Activated T-cell treated with anti-CD3 and anti-CD28 coated beads for 48 hours (primary cell): ENCODE data around the gene SLC22A5.
"Not testable (repeated sequence)": the region's sequence is repeated elsewhere in the genome, so short reads cannot be mapped to it uniquely, and the experiment has no call there.

ENCODE experiments used
- DNase-seq: peaks from one replicate; pipeline ENCODE4 v3.0.0-alpha.2; 2020; ENCODE audit warnings: low read depth

The SLC22A5 gene

GRCh38 chr5:132428147-132428482 lies 58.6 kb downstream of the SLC22A5 start:
- DNase-seq = no peak

DNA sequence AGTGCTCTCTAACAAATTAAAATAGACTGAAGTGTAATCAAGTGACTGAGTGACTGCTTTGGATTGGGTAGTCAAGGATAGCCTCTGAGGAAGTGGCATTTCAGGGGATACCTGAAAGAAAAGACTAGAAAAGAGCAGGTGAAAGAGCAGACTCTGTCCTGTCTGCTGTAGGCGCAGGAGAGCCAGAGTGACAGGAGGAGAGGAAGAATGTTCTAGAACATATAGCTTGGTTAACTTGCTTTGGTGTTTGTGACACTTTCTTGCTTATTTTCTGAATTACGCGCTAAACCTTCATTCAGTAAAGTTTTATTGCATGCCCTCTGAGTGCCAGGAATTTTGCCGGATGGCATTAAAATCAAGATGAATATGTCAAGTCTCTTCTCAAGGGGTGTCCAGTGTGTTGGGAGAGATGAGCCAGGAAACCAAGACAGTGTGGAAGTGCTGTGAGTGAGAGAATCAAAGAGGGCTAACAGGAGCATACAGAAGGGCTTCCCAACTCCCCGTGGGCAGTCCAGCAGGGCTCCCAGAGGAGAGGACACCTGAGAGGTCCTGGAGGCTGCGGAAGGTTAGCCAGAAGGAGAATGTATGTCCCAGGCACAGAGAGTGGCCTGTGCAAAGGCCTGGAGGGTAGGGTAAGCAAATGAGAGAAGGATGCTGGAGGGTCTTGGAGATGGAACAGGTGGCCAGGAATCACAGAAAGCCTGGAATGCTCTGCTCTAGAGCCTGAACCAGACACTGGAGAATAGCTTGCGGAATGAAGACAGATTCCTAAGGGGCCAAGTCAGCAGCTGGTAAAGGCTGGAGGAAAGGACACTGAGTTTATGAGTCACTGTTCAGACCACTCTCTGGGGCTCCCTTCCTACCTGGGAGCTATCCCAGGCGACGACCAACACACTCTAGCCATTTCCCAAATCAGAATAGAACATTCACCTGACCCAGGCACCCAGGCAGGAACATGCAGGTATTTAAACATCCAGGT lies 59.3 kb downstream of the SLC22A5 start:
- no peak for DNase-seq

GRCh38 chr5:132429463-132430440 lies 60.2 kb downstream of the SLC22A5 start:
- DNase-seq = no peak

DNA sequence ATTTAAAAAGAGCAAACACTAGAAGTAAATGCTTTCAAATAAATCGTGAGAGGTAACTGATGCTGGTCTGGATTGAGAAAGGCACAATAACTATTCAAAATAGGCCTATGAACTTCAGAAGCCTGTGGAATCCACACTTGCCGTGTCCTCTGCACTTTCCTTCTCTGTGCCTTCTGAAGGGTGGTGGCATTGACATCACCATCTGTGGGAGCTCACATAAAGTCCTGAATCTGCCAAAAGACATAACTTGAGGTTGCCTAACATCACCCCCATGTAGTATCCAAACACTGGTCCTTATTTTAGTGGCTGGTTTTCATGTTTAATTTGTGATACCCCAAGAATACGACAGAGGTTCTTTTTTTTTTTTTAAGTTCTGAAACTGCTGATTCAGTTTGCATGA lies 61.2 kb downstream of the SLC22A5 start:
- DNase-seq = no peak

DNA sequence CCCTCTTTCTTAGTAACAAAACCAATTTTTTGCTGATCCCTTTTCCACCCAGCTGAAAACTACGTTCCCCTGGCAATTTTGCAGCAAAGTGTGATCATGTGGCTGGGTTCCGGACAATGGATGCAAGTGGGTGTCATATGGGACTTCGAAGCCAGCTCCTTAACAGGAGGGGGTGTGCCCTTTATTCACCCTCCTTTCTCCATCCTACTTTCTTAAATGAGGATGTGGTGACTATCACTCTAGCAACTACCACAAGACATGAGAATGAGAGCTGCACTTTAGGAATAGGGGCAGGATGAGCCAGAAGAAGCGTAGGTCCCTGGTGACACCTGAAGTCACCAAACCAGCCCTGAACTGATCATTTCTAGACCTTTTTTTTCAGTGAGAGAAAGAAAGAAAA lies 62.1 kb downstream of the SLC22A5 start:
- DNase-seq = no peak

GRCh38 chr5:132433141-132433540 lies 63.6 kb downstream of the SLC22A5 start:
- DNase-seq = no peak

DNA sequence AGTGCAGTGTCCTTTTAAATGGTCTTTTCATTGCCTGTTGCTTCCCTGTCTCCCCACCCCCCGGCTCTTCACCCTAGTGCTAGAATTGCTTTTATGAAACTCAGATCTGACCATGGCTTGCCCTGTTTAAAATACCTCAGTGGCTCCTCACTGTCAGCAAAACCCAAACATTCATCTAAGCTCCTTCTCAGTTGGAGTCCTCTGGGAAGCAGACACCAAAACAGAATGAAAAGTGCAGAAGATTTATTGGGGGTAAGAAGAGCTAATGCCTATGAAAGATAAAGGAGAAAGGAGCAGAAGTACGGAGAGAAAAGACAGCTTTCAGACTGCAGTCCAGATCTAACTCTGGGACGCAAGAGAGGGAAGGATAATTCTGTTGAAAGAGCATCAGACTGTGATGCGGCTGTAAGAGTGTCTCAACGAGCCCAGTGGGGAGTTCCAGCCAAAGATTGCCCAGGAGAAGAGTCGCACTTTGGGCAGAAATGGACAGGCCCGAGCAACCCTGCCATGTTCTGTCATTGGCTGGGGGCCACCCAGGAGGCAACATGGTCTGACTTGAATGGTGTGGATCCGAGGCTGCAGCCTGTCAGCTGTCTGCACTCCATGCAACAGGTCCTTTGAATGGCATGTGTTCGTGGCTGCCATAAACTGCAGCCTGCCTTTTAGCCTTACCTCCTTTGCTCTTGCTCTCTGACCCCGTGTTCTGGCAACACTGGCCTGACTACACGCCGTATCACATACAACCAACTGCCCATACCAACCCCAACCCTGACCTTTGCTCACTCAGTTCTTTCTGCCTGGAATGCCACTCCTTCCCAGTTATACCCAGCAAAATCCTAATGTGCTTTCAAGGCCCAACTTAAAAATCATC lies 65.1 kb downstream of the SLC22A5 start:
- DNase-seq = no peak

DNA sequence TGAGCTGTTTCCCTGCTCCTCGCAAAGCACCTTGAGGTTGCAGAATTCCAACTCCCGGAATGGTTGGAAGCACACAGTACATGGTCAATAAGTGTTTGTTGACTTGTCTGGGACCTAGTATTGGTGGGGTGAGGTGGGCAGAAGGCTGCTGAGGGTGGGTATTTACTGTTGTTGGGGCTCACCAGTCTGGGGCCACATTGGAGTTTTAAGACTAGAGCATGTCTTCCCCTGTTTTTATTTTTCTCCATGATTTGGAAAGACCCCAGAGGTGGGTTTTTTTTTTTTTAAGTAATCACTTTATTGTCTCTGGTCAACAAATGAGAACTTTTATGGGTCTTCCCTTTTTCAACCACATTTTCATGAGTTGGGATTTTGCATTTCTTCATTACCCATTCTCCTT lies 65.9 kb downstream of the SLC22A5 start:
- DNase-seq = no peak

DNA sequence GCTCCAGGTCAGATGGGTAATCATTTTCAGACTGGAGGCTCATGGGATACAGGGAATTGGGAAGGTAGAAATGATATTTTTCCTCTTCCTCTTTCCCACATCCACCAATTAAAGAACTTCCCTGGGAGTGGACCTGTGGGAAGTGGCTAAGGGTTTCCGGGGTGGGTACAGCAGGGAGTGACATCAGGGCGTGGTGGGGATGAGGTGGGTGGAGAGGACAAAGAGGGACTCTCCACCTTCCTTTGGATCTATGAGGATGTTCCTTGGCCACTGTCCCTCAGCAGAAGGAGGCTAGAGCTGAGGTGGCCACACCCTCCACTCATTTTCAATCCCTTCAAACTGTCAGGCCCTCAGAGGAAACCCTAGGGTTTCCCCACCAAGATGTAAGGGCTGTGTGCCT lies 66.4 kb downstream of the SLC22A5 start:
- DNase-seq = no peak

DNA sequence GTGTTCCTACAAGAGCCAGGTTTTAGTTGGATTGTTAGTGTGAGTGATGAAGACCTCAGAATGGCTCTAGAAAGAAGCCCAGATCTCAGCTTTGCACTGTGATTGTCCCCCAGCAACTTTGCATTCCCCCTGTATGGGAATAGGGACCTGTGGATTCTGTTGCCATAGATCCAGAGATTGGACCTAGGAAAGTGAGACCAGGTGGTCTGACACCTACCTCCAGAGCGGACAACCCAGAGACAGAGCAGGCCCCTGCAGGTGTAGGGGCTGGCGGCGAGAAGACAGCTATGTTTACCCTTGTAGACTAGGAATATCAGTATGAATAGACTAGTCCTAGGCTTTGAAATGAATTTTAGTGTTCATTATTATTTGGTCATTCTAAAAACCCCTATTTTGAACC lies 67.4 kb downstream of the SLC22A5 start:
- no peak for DNase-seq

GRCh38 chr5:132437604-132438266 lies 68.2 kb downstream of the SLC22A5 start:
- no peak for DNase-seq

- DNase-seq = not testable (repeated sequence)
These were observed 68.7 kb downstream of the SLC22A5 start for GRCh38 chr5:132438267-132438645.

DNA sequence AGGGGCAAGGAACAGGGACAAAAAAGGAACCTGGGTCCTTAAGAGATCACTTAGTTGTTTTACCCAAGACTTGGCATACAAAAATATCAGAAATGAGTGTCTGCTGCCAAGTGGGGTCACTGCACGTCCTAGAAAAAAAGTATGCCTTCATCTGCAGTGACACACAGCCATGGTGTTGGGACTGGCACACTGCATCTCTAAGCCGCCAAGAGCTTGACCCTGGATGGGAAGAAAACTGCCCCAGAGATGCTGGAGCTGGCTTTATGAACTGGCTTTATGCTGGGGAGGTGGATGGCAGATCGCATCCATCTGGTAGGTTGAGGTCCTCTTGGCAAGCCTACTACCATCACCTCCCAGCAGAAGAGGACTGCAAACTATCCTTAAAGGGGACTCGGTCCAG lies 69.4 kb downstream of the SLC22A5 start:
- DNase-seq = no peak

DNA sequence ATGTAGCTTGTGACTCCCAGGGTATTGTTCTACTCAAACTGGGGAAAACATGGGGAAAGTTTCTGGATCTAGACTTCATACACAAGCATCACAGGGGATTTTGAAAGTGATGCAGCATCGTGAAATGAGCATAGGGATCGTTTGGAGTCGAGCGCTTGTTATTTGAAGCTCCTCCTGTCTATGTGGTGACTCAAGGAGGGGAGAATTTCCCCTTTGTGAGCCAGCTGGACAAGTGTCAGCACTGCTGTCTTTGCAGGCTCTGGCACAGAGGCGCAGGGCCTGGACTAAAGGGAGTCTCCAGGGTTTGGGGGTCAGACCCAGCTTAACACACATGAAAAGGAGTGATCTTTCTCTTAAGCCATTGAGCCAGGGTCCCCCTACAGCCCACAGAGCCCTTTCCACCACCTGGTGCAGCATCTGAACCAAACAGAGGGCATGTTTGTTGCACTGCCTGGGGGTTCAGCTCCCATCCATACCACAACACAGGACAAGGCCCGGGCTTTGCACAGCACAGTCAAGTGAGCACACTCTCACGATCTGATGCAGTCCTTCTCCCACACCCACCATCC lies 70.1 kb downstream of the SLC22A5 start:
- no peak for DNase-seq

- DNase-seq = no peak
These were observed 74.6 kb downstream of the SLC22A5 start for GRCh38 chr5:132444061-132444460.
